NB4 (cell line): Measurements from ENCODE around the gene ZBTB4.

Experiments used
- POLR2A ChIP-seq: IDR thresholded peaks from 2 replicates; pipeline ENCODE4 v1.6.1; 2011; ENCODE audit warnings: mild to moderate bottlenecking; ENCODE audit not compliant: insufficient read length; ENCODE audit errors: extremely low read depth
- TF ChIP-seq, protein P1 (sequence below): IDR thresholded peaks from one replicate; pipeline ENCODE4 v1.5.1; 2012; ENCODE audit warnings: low read depth, low read length
- TF ChIP-seq, protein P2 (sequence below): IDR thresholded peaks from 2 replicates; pipeline ENCODE4 v1.6.1; 2011; ENCODE audit warnings: low read depth, low read length

DNA sequence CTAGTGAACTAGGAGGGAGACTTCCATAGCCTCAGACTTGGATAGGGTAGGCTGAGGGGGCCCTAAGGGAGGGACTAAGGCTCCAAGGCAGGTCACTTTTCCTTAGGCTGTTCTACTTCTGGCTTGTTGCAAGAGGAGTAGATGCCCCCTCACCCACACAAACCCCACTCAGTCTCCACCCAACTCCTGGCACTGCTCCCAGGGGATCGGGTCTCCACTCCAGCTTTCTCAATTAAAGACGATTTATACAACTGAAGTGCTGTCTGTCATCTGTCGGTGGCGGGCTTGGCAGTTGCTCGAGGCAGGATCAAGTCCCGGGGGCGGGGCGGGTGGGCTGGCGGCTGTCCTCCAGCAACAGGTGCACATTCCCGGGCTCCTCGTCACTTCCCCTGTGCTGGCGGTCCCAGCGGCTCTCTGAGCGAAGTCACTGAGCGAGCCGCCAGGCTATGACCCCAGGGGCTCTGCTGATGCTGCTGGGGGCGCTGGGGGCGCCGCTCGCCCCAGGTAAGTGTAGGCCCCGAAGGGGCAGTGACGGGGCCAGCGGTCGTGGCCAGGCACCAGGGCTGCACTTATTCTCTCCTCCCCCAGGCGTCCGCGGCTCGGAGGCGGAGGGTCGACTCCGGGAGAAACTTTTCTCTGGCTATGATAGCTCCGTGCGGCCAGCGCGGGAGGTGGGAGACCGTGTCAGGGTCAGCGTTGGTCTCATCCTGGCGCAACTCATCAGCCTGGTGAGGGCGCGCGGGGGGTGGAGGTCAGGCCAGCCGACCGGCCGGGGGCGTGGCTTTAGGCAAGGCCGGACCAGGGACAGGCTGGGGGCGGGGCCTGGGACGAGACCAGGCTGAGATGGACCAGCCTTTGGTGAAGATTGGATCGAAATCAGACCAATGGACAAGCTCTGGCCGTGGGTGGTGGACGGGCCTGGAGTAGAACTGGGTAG, 34.5 kb downstream of the ZBTB4 start, which contains the start of gene CHRNB1:
- TF ChIP-seq POLR2A = no peak
- TF ChIP-seq, protein P1, sequence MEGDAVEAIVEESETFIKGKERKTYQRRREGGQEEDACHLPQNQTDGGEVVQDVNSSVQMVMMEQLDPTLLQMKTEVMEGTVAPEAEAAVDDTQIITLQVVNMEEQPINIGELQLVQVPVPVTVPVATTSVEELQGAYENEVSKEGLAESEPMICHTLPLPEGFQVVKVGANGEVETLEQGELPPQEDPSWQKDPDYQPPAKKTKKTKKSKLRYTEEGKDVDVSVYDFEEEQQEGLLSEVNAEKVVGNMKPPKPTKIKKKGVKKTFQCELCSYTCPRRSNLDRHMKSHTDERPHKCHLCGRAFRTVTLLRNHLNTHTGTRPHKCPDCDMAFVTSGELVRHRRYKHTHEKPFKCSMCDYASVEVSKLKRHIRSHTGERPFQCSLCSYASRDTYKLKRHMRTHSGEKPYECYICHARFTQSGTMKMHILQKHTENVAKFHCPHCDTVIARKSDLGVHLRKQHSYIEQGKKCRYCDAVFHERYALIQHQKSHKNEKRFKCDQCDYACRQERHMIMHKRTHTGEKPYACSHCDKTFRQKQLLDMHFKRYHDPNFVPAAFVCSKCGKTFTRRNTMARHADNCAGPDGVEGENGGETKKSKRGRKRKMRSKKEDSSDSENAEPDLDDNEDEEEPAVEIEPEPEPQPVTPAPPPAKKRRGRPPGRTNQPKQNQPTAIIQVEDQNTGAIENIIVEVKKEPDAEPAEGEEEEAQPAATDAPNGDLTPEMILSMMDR = no peak
- TF ChIP-seq, protein P2, sequence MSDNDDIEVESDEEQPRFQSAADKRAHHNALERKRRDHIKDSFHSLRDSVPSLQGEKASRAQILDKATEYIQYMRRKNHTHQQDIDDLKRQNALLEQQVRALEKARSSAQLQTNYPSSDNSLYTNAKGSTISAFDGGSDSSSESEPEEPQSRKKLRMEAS = no peak
